Activated naive CD4-positive, alpha-beta T cell treated with anti-CD3 and anti-CD28 coated beads, Interleukin-2, amount 10 ng/mL, durations not matched to agents 7 days and 5 days (primary cell): ENCODE results near the gene GPR179.

ENCODE experiments used
- CTCF ChIA-PET: fragments of 350-600 bp; sonication (Branson Sonifier 250); formaldehyde crosslinking; loops from one replicate; lab custom pipeline; 2021; ENCODE audit warnings: antibody characterized with exemption; lab: Charles Lee
- DNase-seq: peaks from one replicate; pipeline ENCODE4 v3.0.0-alpha.2; 2020
- H3K27ac Mint-ChIP-seq: one replicate; pipeline ENCODE4 v1.8.0; 2021; ENCODE audit warnings: mild to moderate bottlenecking, moderate library complexity, mixed read lengths
- H3K27me3 Mint-ChIP-seq: one replicate; pipeline ENCODE4 v1.8.0; 2021; ENCODE audit warnings: mild to moderate bottlenecking, mixed read lengths
- H3K36me3 Mint-ChIP-seq: one replicate; pipeline ENCODE4 v1.8.0; 2021; ENCODE audit warnings: mixed read lengths
- H3K4me1 Mint-ChIP-seq: one replicate; pipeline ENCODE4 v1.8.0; 2021; ENCODE audit warnings: mixed read lengths
- H3K4me3 Mint-ChIP-seq: one replicate; pipeline ENCODE4 v1.8.0; 2021; ENCODE audit warnings: mild to moderate bottlenecking, moderate library complexity, mixed read lengths
- H3K9me3 Mint-ChIP-seq: one replicate; pipeline ENCODE4 v1.8.0; 2021; ENCODE audit warnings: mixed read lengths

Gene GPR179

DNA sequence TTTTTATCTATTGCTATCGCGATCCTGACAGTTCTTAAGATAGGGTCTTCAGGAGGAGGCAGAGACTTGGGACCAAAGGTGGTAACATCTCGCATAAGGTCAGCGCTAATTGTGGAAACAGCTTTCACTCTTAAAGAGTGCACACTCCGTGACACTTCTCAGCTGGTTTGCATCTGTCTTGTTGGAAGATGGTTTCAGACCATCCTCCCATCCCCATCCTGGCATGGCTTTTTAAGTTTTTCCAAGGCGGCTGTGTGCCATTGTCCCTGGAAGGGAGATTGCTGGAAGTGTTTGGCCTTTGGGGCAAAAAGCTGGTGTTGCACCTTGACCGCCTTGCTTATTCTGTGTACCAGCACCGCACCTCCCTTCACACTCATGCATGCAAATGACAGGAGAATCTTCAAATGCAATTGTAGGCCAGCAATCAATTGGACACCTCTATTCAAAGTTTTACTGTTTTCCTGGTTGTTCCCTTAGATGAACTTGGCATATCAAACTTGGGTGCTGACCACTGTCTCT is 9.4 kb upstream of the GPR179 start:
- Mint-ChIP-seq H3K36me3 (peaks cover 3% of the 10 kb centered on the region), H3K4me1 (peaks cover 44% of the 10 kb centered on the region), H3K9me3 (no peaks in the 10 kb centered on the region), H3K4me3 (peak overlapping the region; percentile 73), H3K27me3 (peaks cover 3% of the 10 kb centered on the region), H3K27ac (no peak overlapping the region)
- no peak for DNase-seq
- CTCF ChIA-PET: interaction anchor here (1.4 to 4.0 kb wide), 2 partner anchors 16 to 61 kb away, joined by 3 to 17 read pairs; no protein-coding TSS in a partner anchor

GRCh38 chr17:38352245-38353085 is 8.7 kb upstream of the GPR179 start:
- peak; percentile 47 for DNase-seq

DNA sequence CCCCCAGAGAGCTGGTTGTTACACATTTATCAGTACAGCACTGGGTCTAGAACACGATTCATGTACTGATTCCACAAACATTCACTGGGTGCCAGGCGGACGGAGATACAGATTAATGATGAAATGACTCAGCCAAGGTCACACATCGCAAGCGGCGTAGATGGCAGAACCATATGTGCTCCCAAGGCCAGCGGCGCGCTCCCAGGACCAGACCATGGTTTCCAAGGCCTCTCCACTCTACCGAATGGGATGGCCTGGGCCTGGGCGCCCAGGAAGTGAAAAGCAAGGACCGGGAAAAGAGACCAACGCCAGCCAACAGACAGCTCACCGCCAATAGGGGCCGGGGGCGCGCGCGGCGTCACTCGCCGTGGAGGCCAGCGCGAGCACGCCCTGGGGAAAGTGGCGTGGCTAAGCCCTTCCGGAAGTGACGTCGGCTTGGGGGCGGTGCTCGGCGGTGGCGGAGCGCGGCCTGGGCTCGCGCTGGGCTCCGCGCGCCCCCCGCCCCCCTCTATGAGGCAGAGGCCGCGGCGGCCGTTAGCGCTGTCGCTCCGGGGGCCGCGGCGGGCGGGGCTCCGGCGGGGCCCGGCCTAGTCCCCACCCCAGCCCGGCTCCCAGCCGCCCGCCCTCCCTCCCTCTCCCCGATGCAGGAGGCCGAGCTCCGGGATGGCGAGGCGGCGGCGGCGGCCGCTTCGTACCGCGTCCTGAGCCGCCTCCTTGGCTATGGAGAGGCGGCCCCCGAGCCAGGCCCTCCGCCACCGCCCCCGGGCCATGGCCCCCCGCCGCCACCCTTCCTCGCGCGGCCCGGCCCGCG is 7.9 kb upstream of the GPR179 start, which contains the start of gene SOCS7:
TSS of gene SOCS7 (plus strand) at position 433 of the 811 bp plus-strand sequence. CDS start at position 642, 209 bp downstream.
- CTCF ChIA-PET: interaction anchor here (7.0 kb wide), 1 partner anchor 62 kb away, joined by 168 read pairs; no protein-coding TSS in a partner anchor
- peak; percentile 95 for DNase-seq
- no peaks in the 10 kb centered on the region for H3K9me3 Mint-ChIP-seq
- H3K36me3 Mint-ChIP-seq: peaks cover 3% of the 10 kb centered on the region
- peak within 1 kb of the TSS; percentile 92 for H3K4me3 Mint-ChIP-seq
- H3K27ac Mint-ChIP-seq: peak within 1 kb of the TSS; percentile 90
- peaks cover 3% of the 10 kb centered on the region for H3K27me3 Mint-ChIP-seq
- peaks cover 44% of the 10 kb centered on the region for H3K4me1 Mint-ChIP-seq

More at GRCh38 chr17:38352245-38353085, 8.7 kb upstream of the GPR179 start:
- Mint-ChIP-seq H3K27ac (no peak overlapping the region), H3K4me3 (peak overlapping the region; percentile 73), H3K9me3 (no peaks in the 10 kb centered on the region), H3K36me3 (peaks cover 3% of the 10 kb centered on the region), H3K4me1 (peaks cover 44% of the 10 kb centered on the region), H3K27me3 (peaks cover 3% of the 10 kb centered on the region)
- CTCF ChIA-PET: interaction anchor here (4.0 kb wide), 1 partner anchor 62 kb away, joined by 17 read pairs; no protein-coding TSS in a partner anchor

GRCh38 chr17:38350035-38350434 is 6.3 kb upstream of the GPR179 start:
- H3K4me1 Mint-ChIP-seq: peaks cover 40% of the 10 kb centered on the region
- CTCF ChIA-PET: interaction anchor here (0.6 to 7.0 kb wide), 13 partner anchors 10 to 136 kb away, joined by 3 to 168 read pairs (median 11); no protein-coding TSS in a partner anchor
- H3K27ac Mint-ChIP-seq: no peak overlapping the region
- peaks cover 6% of the 10 kb centered on the region for H3K27me3 Mint-ChIP-seq
- H3K9me3 Mint-ChIP-seq: no peaks in the 10 kb centered on the region
- no peak for DNase-seq
- peaks cover 3% of the 10 kb centered on the region for H3K36me3 Mint-ChIP-seq
- no peak overlapping the region for H3K4me3 Mint-ChIP-seq

DNA sequence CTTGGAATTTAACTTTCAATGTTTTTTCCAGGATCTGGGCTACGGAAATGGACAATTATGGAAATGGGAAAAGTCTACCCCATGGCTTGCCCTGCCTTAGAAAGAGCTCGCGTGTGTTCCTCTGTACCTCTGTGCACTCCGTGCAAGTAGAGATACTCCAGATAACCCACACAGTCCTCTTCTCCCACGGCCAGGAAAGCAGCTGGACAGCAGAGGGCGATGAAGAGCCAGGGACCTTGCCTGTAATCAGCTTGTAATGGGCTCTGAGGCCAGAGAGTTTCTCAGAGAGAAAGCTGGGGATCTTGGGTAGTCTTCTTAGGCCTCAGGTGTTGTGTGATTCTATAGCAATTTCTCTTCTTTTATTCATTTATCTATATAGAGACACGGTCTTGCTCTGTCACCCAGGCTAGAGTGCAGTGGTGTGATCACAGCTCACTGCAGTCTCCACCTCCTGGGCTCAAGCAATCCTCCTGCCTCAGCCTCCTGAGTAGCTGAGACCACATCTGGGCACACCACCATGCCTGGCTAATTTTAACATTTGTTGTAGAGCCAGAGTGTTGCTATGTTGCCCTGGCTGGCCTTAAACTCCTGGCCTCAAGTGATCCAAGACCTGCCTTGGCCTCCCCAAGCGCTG is 5.5 kb upstream of the GPR179 start:
- no peak overlapping the region for H3K27ac Mint-ChIP-seq
- no peak overlapping the region for H3K4me3 Mint-ChIP-seq
- peaks cover 32% of the 10 kb centered on the region for H3K4me1 Mint-ChIP-seq
- no peaks in the 10 kb centered on the region for H3K9me3 Mint-ChIP-seq
- H3K36me3 Mint-ChIP-seq: peaks cover 3% of the 10 kb centered on the region
- peaks cover 14% of the 10 kb centered on the region for H3K27me3 Mint-ChIP-seq
- DNase-seq: peak; percentile 93
- CTCF ChIA-PET: interaction anchor here (0.6 to 7.0 kb wide), 24 partner anchors 9 to 318 kb away, joined by 3 to 168 read pairs (median 6); no protein-coding TSS in a partner anchor

DNA sequence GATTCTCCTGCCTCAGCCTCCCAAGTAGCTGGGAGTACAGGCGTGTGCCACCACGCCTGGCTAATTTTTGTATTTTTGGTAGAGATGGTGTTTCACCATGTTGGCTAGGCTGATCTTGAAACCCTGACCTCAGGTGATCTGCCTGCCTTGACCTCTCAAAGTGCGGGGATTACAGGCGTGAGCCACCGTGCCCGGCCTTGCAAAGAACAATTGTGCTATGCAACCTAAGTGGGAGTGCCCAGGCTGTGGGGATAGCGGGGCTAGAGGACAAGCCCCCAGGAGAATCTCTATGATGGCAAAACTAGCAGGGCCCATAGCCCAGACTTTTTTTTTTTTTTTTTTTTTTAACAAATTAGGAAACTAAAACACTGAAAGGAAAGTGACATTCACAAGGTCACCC is 2.0 kb upstream of the GPR179 start:
- Mint-ChIP-seq H3K9me3 (no peaks in the 10 kb centered on the region), H3K4me1 (peaks cover 11% of the 10 kb centered on the region), H3K27me3 (peaks cover 19% of the 10 kb centered on the region), H3K27ac (no peak overlapping the region), H3K4me3 (no peak overlapping the region), H3K36me3 (no peaks in the 10 kb centered on the region)
- CTCF ChIA-PET: interaction anchor here (0.6 to 7.0 kb wide), 3 partner anchors 22 to 97 kb away, joined by 3 to 168 read pairs (median 3); no protein-coding TSS in a partner anchor
- no peak for DNase-seq

GRCh38 chr17:38344420-38344745 is 627 bp upstream of the GPR179 start:
- no peaks in the 10 kb centered on the region for H3K9me3 Mint-ChIP-seq
- CTCF ChIA-PET: interaction anchor here (1.2 to 1.4 kb wide), 2 partner anchors 10 to 70 kb away, joined by 4 read pairs; no protein-coding TSS in a partner anchor
- DNase-seq: no peak
- H3K27me3 Mint-ChIP-seq: peaks cover 19% of the 10 kb centered on the region
- H3K27ac Mint-ChIP-seq: no peak overlapping the region
- H3K4me3 Mint-ChIP-seq: no peak overlapping the region
- no peaks in the 10 kb centered on the region for H3K36me3 Mint-ChIP-seq
- peaks cover 3% of the 10 kb centered on the region for H3K4me1 Mint-ChIP-seq

DNA sequence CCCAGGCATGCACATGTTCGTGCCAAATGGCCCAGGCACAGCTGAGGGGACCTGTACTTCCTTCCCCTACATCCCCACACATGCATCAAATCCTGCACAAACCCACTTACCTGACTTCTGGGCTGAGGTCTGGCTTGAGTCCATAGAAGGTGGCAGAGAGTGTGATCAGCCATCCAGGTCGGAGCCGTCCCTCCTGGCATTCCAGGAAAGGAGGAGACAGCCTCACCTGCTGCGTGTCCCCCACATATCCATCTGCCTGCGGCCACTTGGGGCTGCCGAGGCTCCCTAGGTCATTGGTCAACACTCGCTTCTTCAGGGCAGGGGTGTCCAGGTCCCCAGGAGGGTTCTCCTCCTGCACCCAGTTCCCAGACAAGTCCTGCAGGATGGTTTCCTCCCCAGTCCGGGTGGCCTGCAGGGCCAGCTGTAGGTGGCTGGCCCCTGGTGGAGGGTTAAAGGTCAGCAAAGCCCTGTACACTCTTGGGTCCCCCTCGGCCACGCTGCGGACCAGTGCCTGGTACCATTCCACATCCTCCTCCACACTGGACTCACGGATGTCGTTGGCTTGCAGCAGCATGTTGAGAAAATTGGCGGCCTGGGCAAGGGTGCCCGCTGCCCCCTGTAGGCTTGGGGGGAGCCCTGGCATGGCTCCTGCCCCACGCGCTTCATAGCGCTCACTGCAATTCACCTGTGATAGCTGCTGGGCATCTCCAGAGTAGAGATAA is 709 bp downstream of the GPR179 start:
- H3K36me3 Mint-ChIP-seq: no peaks in the 10 kb centered on the region
- CTCF ChIA-PET: interaction anchor here (0.8 to 1.2 kb wide), 3 partner anchors 71 to 81 kb away, joined by 3 to 5 read pairs (median 4); no protein-coding TSS in a partner anchor
- H3K27me3 Mint-ChIP-seq: peaks cover 27% of the 10 kb centered on the region
- no peak overlapping the region for H3K4me3 Mint-ChIP-seq
- H3K4me1 Mint-ChIP-seq: no peaks in the 10 kb centered on the region
- DNase-seq: no peak
- no peaks in the 10 kb centered on the region for H3K9me3 Mint-ChIP-seq
- no peak overlapping the region for H3K27ac Mint-ChIP-seq

DNA sequence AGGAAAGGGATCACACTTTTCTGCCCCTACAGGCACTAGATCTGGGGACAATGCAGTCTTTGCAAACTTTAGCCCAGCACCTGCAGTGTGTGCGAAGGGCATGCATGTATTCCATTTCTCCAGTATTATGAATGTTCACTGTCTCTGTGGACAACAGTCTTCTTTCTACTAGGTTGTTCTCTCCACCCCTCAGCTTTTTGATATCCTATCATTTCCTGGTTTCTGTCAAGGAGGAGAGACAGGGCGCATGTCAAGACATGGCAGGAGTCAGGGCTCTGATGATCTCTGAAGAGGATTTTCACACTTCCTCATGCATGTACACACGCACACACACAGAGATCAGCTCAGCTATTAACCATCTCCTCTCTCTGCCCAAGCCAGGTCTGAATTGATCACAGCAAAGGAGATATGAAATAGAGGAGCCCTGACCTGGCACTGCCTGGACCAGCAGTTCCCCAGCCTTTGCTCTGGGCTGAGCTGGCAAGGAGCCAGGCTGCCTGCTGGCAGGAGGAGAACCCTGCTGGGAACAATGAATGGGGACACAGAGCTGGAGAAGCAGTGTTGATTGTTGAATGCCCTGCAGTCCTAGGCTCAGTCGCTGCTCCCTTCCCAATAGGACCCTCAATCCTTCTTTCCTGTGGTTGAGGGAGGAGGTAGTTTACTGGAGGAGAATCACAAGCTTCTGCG is 2.6 kb downstream of the GPR179 start:
- H3K4me1 Mint-ChIP-seq: no peaks in the 10 kb centered on the region
- DNase-seq: no peak
- H3K4me3 Mint-ChIP-seq: no peak overlapping the region
- H3K27ac Mint-ChIP-seq: no peak overlapping the region
- no peaks in the 10 kb centered on the region for H3K9me3 Mint-ChIP-seq
- peaks cover 40% of the 10 kb centered on the region for H3K27me3 Mint-ChIP-seq
- no peaks in the 10 kb centered on the region for H3K36me3 Mint-ChIP-seq
- CTCF ChIA-PET: interaction anchor here (1.0 to 1.3 kb wide), 2 partner anchors 10 to 18 kb away, joined by 3 read pairs; no protein-coding TSS in a partner anchor

- DNase-seq: no peak
- Mint-ChIP-seq H3K9me3 (no peaks in the 10 kb centered on the region), H3K4me1 (no peaks in the 10 kb centered on the region)
These were observed 3.9 kb downstream of the GPR179 start for GRCh38 chr17:38339891-38340290.

DNA sequence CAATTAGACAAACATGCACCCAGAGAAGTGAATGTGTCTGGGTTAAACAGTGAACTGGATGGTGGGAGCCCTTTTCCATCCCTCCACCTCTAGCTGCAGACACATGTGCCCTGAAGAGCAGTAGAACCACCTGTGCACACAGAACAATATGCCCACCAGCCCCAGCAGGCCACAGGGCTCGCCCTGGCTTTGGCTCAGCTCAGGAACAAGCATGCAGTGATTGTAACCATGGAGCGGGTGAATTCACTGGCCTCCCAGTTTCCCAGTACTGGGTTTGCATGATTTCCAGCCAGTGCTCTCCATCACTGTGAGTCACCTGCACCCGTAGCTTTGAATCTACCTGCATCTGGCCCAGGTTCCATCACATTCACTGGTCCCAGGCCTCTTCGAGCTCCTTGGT is 5.2 kb downstream of the GPR179 start:
- Mint-ChIP-seq H3K4me1 (no peaks in the 10 kb centered on the region), H3K27ac (no peak overlapping the region), H3K4me3 (no peak overlapping the region), H3K36me3 (no peaks in the 10 kb centered on the region), H3K9me3 (no peaks in the 10 kb centered on the region), H3K27me3 (peaks cover 38% of the 10 kb centered on the region)
- DNase-seq: no peak
- CTCF ChIA-PET: interaction anchor here (1.2 kb wide), 1 partner anchor 10 kb away, joined by 6 read pairs; no protein-coding TSS in a partner anchor

More at GRCh38 chr17:38339891-38340290, 3.9 kb downstream of the GPR179 start:
- CTCF ChIA-PET: interaction anchor here (1.1 kb wide), 1 partner anchor 9 kb away, joined by 4 read pairs; no protein-coding TSS in a partner anchor
- peaks cover 40% of the 10 kb centered on the region for H3K27me3 Mint-ChIP-seq
- H3K4me3 Mint-ChIP-seq: no peak overlapping the region
- H3K27ac Mint-ChIP-seq: no peak overlapping the region
- no peaks in the 10 kb centered on the region for H3K36me3 Mint-ChIP-seq

GRCh38 chr17:38338053-38338452 is 5.7 kb downstream of the GPR179 start:
- DNase-seq: no peak
- H3K4me3 Mint-ChIP-seq: no peak overlapping the region
- CTCF ChIA-PET: interaction anchor here (1.2 kb wide), 1 partner anchor 11 kb away, joined by 6 read pairs; no protein-coding TSS in a partner anchor
- H3K4me1 Mint-ChIP-seq: no peaks in the 10 kb centered on the region
- H3K36me3 Mint-ChIP-seq: no peaks in the 10 kb centered on the region
- H3K9me3 Mint-ChIP-seq: no peaks in the 10 kb centered on the region
- peaks cover 42% of the 10 kb centered on the region for H3K27me3 Mint-ChIP-seq
- H3K27ac Mint-ChIP-seq: no peak overlapping the region
